IPS-NIHi7 (cell line): ENCODE measurements around the gene SRSF1.
A peak's percentile ranks its signal among the peaks of the same experiment; 100 is the strongest.
"Not testable (repeated sequence)": the region's sequence is repeated elsewhere in the genome, so short reads cannot be mapped to it uniquely, and the experiment has no call there.

Source experiments
- DNase-seq: peaks from one replicate; pipeline ENCODE4 v3.0.0; 2012; ENCODE audit warnings: mixed read lengths; ENCODE audit errors: extremely low spot score

The SRSF1 gene

DNA sequence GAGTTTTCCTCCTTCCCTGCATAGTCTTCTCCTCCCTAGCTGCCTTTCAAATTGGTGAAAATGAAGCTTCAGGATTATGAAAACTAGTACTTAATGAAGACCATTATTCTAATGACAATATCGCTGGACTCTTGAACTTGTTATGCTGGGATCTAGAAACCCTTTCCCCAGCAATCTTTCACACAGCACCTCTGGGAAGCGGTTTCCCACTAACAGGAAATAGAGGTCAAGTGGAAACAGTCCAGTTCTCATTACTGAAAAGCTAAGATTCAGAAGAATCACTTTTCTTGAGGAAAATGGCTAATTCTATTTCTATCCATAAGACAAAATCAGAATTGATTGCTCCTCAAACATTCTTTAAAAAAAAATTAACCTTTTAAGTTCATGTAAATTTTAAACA is 17.0 kb downstream of the SRSF1 start:
- no peak for DNase-seq

DNA sequence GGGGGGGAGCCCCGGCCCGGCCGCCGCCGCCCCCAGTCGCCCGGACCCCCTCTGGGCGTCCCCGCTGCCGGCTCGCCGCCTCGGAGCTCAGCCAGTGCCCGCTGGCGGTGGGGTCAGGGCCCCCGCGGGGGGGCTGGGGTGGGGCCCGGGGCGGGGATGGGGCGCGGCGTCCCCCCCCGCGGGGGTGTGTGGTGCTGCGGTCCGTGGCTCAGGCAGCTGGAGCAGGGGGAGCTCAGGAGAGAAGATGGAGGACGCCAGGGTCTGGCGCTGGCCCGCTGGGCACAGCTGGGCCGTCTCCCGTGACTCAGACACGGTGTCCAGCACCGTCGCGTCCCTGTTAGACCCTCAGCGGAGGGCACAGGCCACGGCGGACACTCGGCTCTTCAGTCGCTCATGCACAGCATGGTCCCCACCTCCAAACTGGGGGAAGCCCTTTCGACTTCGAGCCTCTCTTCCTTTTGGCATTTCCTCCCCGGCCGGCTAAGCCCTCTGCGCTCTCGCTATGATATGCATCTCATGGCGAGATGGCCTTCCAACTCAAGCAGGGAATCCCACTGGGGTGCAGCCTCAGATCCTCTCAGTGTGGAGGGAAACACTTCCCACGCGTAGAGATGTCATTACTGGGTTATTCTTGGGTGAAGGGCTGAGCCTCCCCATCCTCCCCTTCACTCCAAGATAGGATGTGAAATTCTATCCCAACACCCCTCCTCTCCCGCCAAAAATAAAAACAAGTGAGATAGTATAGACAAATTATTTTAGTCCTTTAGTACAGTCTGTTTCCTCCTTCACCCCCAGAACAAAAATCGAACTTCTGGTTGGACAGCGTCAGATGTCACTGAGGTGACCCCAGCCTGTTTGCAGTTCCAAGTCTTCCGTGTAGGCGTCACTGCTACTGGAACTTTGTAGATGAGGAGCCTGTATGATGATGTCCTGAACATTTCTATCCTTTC is 18.5 kb downstream of the SRSF1 start:
- peak; percentile 80 for DNase-seq

DNA sequence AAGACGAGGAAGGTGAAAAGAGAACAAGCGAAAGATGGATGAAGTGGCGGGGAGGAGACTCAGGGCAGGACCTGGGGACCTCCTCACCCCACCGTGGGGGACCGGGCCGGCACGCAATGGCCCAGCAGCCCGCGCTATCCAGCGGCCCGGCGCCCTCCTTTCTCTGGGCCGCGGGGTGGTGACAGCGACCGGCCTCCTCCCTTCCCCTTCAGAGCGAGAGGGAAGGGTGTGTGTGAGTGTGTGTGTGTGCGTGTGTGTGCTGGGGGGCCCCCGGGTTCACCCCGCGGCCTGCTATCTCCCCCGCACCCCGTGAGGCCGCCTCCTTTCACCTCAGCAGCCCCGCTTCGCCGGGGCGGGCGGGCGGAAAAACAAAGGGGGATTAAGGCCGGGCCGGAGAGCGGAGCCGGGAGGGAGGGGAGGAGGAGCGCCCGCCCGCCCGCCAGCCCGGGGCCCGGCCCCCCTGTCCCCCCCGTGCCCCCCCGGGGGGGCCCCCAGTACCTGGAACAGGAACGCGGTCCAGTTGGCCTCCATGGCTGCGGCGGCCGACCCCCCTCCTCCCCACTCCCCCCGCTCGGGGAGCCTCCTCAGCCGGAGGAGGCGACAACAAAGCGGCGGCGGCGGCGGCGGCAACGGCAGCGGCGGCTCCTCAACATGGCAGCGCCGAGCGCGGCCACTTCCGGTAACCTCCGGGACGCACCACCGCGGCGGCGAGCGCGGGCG is 19.3 kb downstream of the SRSF1 start, which contains the start of gene VEZF1:
VEZF1 (minus strand) TSS at position 674 of the 720 bp plus-strand sequence; CDS start at position 531, 143 bp downstream.
- DNase-seq = peak; percentile 72

- DNase-seq = peak; percentile 59
These were observed 20.0 kb downstream of the SRSF1 start for GRCh38 chr17:57986841-57987580.

- DNase-seq = no peak
These were observed 21.4 kb downstream of the SRSF1 start for GRCh38 chr17:57985675-57985974.

- DNase-seq = no peak
These were observed 21.9 kb downstream of the SRSF1 start for GRCh38 chr17:57984936-57985674.

DNA sequence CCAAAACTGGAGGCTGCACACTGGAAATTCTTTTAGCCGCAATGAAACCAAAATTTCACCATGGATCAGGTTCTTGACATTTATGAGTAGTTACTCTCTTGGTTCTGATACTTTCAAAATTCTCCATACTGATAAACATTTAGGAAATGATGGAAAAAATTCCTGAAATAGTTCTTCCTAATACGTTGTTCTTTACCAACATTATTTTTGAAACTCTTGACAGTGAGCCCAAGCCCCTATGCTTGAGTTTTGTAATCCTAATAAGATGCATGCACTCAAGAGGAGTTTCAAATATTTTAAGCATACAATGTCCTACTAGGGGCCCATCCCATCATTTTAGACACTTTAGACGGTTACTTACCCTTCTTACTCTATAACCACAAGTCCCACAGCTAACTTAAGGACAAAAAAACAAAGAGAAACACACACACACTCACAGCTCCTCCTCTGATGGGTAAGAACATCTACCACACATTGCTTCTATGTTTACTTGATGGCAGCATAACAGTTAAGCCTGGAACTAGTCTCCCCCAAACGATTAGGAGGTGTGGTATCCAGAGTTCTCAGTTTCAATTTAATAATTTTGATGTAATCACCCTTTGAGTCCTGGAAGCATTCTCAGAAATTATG is 22.7 kb downstream of the SRSF1 start:
- no peak for DNase-seq

DNA sequence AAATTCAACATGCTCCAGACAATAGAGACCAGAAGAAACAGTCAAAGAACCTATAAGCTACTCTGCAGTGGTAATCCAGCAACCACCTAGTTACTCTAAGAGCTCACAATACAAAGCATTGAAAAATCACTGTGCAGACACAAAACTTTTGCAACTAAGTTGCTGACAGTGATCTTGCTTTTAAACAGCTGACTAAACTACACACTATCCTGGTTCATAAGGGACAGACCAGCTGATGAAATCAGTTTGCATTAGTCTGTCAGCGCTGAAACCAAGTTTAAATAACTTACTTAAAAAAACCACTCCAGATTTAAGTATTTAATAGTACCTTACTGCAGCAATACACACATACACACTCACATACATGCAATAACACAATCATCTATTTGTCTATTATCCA is 23.6 kb downstream of the SRSF1 start:
- DNase-seq = no peak

- DNase-seq = no peak
These were observed 24.4 kb downstream of the SRSF1 start for GRCh38 chr17:57982452-57983170.

DNA sequence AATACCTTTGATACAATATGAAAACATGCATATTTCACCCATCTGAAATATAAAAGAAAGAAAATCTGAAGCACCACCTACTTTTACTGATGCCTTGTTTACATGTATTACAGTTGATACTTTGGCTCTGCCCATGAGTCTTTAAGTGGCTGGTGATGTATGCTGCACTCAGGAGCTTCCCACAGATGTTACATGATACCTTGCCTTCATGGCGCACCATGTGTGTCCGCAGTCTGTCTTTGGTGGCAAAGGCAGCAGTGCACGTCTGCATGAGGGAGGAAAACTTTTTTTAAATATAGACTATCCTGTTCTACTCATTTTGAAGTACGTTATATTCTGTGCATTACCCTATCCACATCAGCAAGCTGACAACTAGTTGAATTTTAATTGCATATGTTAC is 26.5 kb downstream of the SRSF1 start:
- DNase-seq = no peak

DNA sequence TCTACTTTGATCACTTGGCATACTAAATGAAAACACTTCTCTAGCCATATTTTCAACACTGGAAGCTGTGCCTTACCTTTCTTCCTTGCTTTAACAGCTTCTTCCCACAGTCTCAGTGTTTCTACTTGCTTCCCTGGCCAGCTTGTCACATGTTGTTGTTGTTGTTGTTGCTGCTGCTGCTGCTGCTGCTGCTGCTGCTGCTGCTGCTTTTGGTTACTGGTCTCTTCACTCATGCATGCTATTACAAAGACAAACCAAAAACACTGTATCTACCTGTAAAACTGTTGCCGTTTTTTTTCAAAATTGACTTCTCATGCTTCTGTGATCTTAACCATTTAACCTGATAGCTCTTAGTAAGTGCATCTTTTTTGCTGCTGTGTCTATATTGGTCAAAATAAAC is 28.0 kb downstream of the SRSF1 start:
- DNase-seq = no peak

GRCh38 chr17:57976594-57976993 is 30.5 kb downstream of the SRSF1 start:
- no peak for DNase-seq

DNA sequence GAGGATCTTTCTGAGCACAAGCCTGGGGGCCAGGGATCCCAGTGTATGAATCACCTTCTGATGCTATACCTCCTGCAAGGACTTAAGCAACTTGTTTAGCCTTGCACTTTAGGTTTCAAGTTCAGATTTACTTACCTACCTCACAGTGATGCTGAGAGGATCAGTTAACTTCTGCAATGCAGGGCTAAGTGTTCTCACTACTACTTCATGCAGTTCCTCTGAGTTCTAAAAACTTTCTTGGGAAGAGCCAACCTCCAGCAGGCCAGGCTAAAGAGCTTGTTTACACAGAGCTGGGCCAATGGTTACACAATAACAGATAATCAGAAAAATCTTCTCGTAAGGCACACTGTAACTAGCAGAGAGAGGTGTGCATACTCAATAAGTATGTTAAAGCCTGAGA is 32.0 kb downstream of the SRSF1 start:
- DNase-seq = no peak

GRCh38 chr17:57974053-57974824 is 32.8 kb downstream of the SRSF1 start:
- not testable (repeated sequence) for DNase-seq

GRCh38 chr17:57972151-57972550 is 34.9 kb downstream of the SRSF1 start:
- no peak for DNase-seq

DNA sequence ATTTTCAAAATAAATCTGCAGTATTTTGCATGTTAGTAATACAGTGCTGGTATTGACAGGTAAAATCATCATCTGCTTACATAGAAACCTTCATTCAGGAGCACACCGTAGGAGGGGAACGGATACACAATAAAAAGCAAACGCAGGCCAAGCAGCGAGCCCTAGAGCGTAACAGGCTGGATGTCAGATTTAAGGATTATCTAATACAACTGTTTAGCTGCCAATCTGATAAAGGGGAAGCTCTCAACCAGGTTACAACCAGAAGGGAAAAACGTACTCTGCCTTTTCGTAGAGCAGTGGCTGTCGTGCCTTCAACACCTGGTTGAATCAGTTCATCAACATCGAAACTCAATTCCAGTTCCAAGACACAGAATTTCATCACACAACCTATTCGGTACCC is 35.5 kb downstream of the SRSF1 start:
- no peak for DNase-seq

GRCh38 chr17:57970710-57971109 is 36.3 kb downstream of the SRSF1 start:
- DNase-seq = no peak

DNA sequence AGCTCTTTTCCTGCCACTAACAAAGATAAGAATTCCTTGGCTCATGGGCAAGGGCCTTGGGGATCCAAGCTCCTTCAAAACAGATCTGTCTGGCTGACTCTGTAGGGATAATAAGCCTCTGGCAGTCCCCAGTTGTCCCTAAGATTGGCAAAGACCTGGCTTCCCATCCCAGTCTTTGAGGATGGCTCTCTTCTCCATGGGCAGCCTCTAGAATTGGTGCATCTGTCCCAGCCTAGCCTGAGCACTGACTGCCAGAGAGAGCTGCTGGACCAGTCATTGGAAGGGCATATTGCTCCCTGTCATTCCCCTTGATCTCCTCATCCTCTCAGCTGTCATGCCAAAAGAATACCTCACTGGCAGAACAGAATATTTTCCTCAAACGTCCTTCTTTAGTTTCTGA is 38.6 kb downstream of the SRSF1 start:
- DNase-seq = no peak

DNA sequence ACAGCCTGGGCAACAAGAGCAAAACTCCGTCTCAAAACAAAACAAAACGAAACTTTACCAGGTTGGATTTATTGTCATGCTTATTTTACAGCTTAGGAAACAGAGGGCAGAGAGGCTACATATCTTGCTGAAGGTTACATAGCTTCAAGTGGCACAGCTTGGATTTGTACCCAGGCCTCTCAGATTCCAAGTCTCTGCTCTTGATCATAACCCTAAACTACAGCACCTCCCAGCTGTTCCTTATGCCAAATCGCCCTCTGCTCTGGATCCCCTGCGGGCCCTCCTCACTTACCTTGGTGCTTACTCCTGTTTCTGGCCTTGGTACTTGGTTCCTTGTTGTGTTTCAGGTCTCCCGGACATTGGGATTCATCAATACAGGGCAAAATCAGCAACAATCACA is 40.2 kb downstream of the SRSF1 start:
- DNase-seq = no peak

DNA sequence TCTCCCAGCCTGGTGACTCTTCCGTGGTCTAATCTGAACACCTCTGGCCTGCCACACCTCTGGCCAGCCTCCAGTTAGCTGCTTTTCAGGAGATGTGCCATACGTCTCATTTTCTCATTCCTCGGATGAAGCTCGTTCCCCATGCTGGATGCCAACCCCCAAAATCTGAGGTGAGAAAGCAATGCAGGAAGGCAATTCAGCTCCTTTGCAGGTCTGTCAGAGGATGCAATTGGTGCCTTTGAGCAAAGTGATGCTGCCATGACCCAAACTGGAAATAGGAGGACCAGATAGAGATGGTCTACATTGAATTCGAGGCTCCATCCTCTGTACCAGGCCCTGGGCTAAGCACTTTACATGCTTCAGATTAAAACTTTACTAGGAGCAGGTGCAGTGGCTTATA is 40.8 kb downstream of the SRSF1 start:
- no peak for DNase-seq
